Motor neuron (in vitro differentiated cells): ENCODE results near the gene UMOD. TPM values are rescaled to one million over a fixed set of nuclear protein-coding genes. Genes with fewer than 3 reads are reported as not detected.

Experiments used
- ATAC-seq, 8 experiments: fragments of 200-7000 bp; cut with Tn5 transposase; replicated peaks in 6 of 8; 2 replicates each; pipeline ENCODE4 v1.8.0; 2021; ENCODE audit warnings: mild to moderate bottlenecking in 8 of 8, moderate library complexity in 8 of 8
- H3K27ac ChIP-seq, 2 donors: fragments of 250-450 bp; sonication (Bioruptor Pico); 2 replicates each; pipeline ENCODE4 v1.9.0; 2021; ENCODE audit warnings: antibody characterized with exemption in 2 of 2, mild to moderate bottlenecking in 2 of 2, moderate library complexity in 1 of 2
- H3K4me1 ChIP-seq, 2 donors: fragments of 250-450 bp; sonication (Bioruptor Pico); replicated peaks in 1 of 2; 2 replicates each; pipeline ENCODE4 v1.6.1; 2021; ENCODE audit warnings: antibody characterized with exemption in 2 of 2, mild to moderate bottlenecking in 2 of 2, moderate library complexity in 1 of 2
- H3K4me3 ChIP-seq, 5 donors: fragments of 250-450 bp; sonication (Bioruptor Pico); 2 replicates each; pipeline ENCODE4 v1.9.0; 2021; ENCODE audit warnings: antibody characterized with exemption in 5 of 5, mild to moderate bottlenecking in 5 of 5, moderate library complexity in 4 of 5
- WGBS, 10 experiments: fragments of 450-650 bp; shearing (Covaris generic); methylation state at CpG; one replicate each; pipeline ENCODE4 v1.0.0; 2022; 5-methylcytosine and 5-hydroxymethylcytosine counted together
- in situ Hi-C, 9 experiments: fragments of 400-800 bp; cut with MboI; loops; one replicate each; pipeline ENCODE4 v1.15.0; 2021; ENCODE audit warnings: low sequenced_read_pairs in 9 of 9, low pct_unique_long_range_greater_than_20kb in 2 of 9; ENCODE audit not compliant: unreplicated experiment in 9 of 9
- total RNA-seq, 8 experiments: library from RNA; unstranded; fragments of 300-600 nt; gene quantifications; 2 replicates each; pipeline versions ENCODE4 v1.2.3 to v1.2.4, GENCODE V29; 2022

Gene UMOD
- total RNA-seq, 8 experiments from 2014 or later: not detected

- Histone ChIP-seq H3K4me1 (peaks cover 0 to 5% of the 10 kb centered on the region in 2 donors), H3K27ac (no peak overlapping the region), H3K4me3 (no peak overlapping the region)
- in situ Hi-C loops: loop anchor here in 2 of 9 experiments (10.0 kb wide), 1 partner anchor 398 kb away; no protein-coding TSS in a partner anchor
- 17 to 100% (median 50%) methylated on average over 1 to 4 of the region's 4 CpGs; no CpG with 5 or more reads in 1 of the 10 experiments for WGBS, 10 experiments
- no peak for ATAC-seq
Observed at GRCh38 chr16:20303012-20303411, 49.5 kb downstream of the UMOD start.

GRCh38 chr16:20302389-20302788, 50.1 kb downstream of the UMOD start:
- Histone ChIP-seq H3K4me1 (peaks cover 0 to 5% of the 10 kb centered on the region in 2 donors), H3K4me3 (no peak overlapping the region), H3K27ac (no peak overlapping the region)
- 8 to 81% (median 50%) methylated on average over 1 to 5 of the region's 5 CpGs; no CpG with 5 or more reads in 2 of the 10 experiments for WGBS, 10 experiments
- ATAC-seq: peak in 1 of 8 experiments; percentile 49
- in situ Hi-C loops: loop anchor here in 2 of 9 experiments (10.0 kb wide), 1 partner anchor 398 kb away; no protein-coding TSS in a partner anchor

- Histone ChIP-seq H3K27ac (no peak overlapping the region), H3K4me1 (peaks cover 0 to 5% of the 10 kb centered on the region in 2 donors), H3K4me3 (no peak overlapping the region)
- in situ Hi-C loops: loop anchor here in 2 of 9 experiments (10.0 kb wide), 1 partner anchor 397 kb away; no protein-coding TSS in a partner anchor
- WGBS, 10 experiments: 0 to 100% (median 47%) methylated on average over 1 to 4 of the region's 5 CpGs
- no peak for ATAC-seq
Observed at GRCh38 chr16:20301840-20302239, 50.7 kb downstream of the UMOD start.

- Histone ChIP-seq H3K27ac (no peak overlapping the region), H3K4me3 (no peak overlapping the region), H3K4me1 (peaks cover 0 to 5% of the 10 kb centered on the region in 2 donors)
- 0 to 37% (median 16%) methylated on average over 3 to 13 of the region's 16 CpGs; no CpG with 5 or more reads in 2 of the 10 experiments for WGBS, 10 experiments
- in situ Hi-C loops: loop anchor here in 2 of 9 experiments (10.0 kb wide), 1 partner anchor 396 kb away; no protein-coding TSS in a partner anchor
- ATAC-seq: peak; percentile 48 to 99 (median 74)
Observed at GRCh38 chr16:20300312-20301097, 52.0 kb downstream of the UMOD start.

- Histone ChIP-seq H3K4me3 (no peak overlapping the region), H3K27ac (no peak overlapping the region), H3K4me1 (peaks cover 0 to 5% of the 10 kb centered on the region in 2 donors)
- 4 to 89% (median 60%) methylated on average over 1 to 5 of the region's 5 CpGs; no CpG with 5 or more reads in 1 of the 10 experiments for WGBS, 10 experiments
- ATAC-seq: no peak
- in situ Hi-C loops: loop anchor here in 2 of 9 experiments (25.0 kb wide), 1 partner anchor 386 kb away; no protein-coding TSS in a partner anchor
Observed at GRCh38 chr16:20298452-20298851, 54.1 kb downstream of the UMOD start.

GRCh38 chr16:20291208-20292206, 61.0 kb downstream of the UMOD start:
- Histone ChIP-seq H3K4me1 (peaks cover 24 to 35% of the 10 kb centered on the region in 2 donors), H3K27ac (peak overlapping the region; percentile 88 to 96), H3K4me3 (no peak overlapping the region)
- WGBS, 10 experiments: 11 to 62% (median 45%) methylated on average over 1 to 6 of the region's 16 CpGs; no CpG with 5 or more reads in 1 of the 10 experiments
- peak in 5 of 8 experiments; percentile 95 to 98 (median 96) for ATAC-seq
- in situ Hi-C loops: loop anchor here in 2 of 9 experiments (25.0 kb wide), 1 partner anchor 379 kb away; no protein-coding TSS in a partner anchor

- peaks cover 26 to 35% of the 10 kb centered on the region in 2 donors for H3K4me1 ChIP-seq
- in situ Hi-C loops: loop anchor here in 2 of 9 experiments (25.0 kb wide), 1 partner anchor 377 kb away; no protein-coding TSS in a partner anchor
- H3K4me3 ChIP-seq: no peak overlapping the region
- H3K27ac ChIP-seq: no peak overlapping the region
- 0 to 83% (median 80%) methylated on average over 1 to 3 of the region's 3 CpGs; no CpG with 5 or more reads in 5 of the 10 experiments for WGBS, 10 experiments
- no peak for ATAC-seq
Observed at GRCh38 chr16:20289571-20289970, 62.9 kb downstream of the UMOD start.

GRCh38 chr16:20285993-20286499, 66.5 kb downstream of the UMOD start:
- no peak for ATAC-seq
- 0 to 90% (median 53%) methylated on average over 1 to 5 of the region's 6 CpGs; no CpG with 5 or more reads in 1 of the 10 experiments for WGBS, 10 experiments
- in situ Hi-C loops: loop anchor here in 2 of 9 experiments (25.0 kb wide), 1 partner anchor 374 kb away; no protein-coding TSS in a partner anchor

More at GRCh38 chr16:20285993-20286499, 66.5 kb downstream of the UMOD start:
- H3K27ac ChIP-seq: no peak overlapping the region
- H3K4me1 ChIP-seq: peaks cover 9 to 14% of the 10 kb centered on the region in 2 donors
- H3K4me3 ChIP-seq: no peak overlapping the region

Other genes starting within 250 kb of the UMOD start
- under 1 TPM in 2 of 8 experiments, not detected in 6; 0.14 to 0.21 TPM for gene GP2, start 25.2 kb downstream of the UMOD start, total RNA-seq
- under 1 TPM in 1 of 8 experiments, not detected in 7; 0.15 TPM for gene PDILT, start 52.0 kb upstream of the UMOD start, total RNA-seq
- gene ACSM5, start 56.8 kb upstream of the UMOD start, total RNA-seq: 10 to 100 TPM in 1 of 8 experiments, not detected in 7; 10.7 TPM
- gene ACSM2A, start 98.8 kb upstream of the UMOD start, total RNA-seq: under 1 TPM in 5 of 8 experiments, not detected in 3; 0.21 to 0.73 (median 0.36) TPM
- gene ACSM2B, start 223.7 kb upstream of the UMOD start, total RNA-seq: 1 to 10 TPM in 1 of 8 experiments, under 1 TPM in 4, not detected in 3; 0.15 to 1.9 (median 0.73) TPM